Measurements from ENCODE around the gene STYXL2.

DNA sequence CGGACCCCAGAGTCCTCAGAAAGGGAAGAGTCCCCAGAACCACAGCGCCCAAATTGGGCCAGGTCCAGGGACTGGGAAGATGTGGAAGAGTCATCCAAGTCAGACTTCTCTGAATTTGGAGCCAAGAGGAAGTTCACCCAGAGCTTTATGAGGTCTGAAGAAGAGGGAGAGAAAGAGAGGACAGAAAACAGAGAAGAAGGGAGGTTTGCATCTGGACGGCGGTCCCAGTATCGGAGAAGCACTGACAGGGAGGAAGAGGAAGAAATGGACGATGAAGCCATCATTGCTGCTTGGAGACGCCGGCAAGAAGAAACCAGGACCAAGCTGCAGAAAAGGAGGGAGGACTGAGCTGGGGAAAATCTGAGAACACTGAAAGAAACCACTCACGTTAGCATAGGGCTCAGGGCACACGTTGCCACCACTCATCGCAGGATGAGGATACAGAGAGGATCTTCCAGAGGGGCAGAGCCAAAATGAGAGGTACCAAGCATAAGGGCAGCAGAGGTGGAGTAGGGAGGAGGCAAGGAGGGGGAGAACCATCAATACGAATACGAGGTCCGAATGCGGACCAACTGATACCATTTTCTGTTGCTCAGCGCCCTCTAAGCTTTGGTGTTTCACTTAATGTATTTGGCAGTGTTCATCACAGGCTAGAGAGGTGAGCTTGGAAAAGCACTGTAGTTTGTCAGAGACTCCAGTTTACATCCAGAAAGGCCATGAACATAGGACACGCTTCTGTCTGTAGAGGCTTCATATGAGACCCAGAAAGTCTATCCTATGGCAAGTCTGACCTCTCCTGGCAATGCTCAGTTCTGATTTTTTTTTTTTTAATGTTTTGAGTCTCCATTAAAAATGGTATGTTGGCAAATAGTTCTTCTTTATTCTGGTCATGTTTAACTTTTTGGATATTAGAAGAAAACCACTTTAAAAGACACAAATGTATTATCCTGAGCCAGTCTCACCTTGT, 34.7 kb downstream of the STYXL2 start:
- TF ChIP-seq POLR2A (IDR thresholded peaks at IDR 0.05) (no peak), POLR2AphosphoS5 (IDR thresholded peaks at IDR 0.05; ENCODE audit: insufficient read depth in 1 of 2, low read depth in 1 of 2) (no peak)
- TF ChIP-seq, protein P1, sequence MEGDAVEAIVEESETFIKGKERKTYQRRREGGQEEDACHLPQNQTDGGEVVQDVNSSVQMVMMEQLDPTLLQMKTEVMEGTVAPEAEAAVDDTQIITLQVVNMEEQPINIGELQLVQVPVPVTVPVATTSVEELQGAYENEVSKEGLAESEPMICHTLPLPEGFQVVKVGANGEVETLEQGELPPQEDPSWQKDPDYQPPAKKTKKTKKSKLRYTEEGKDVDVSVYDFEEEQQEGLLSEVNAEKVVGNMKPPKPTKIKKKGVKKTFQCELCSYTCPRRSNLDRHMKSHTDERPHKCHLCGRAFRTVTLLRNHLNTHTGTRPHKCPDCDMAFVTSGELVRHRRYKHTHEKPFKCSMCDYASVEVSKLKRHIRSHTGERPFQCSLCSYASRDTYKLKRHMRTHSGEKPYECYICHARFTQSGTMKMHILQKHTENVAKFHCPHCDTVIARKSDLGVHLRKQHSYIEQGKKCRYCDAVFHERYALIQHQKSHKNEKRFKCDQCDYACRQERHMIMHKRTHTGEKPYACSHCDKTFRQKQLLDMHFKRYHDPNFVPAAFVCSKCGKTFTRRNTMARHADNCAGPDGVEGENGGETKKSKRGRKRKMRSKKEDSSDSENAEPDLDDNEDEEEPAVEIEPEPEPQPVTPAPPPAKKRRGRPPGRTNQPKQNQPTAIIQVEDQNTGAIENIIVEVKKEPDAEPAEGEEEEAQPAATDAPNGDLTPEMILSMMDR (IDR thresholded peaks at IDR 0.05), result no peak
